Tongue (tissue), 2 donors: ENCODE data around the gene G6PC2. TPM values are rescaled to one million over a fixed set of nuclear protein-coding genes. Genes with fewer than 3 reads are reported as not detected.

Experiments
- DNase-seq: peaks from one replicate; pipeline ENCODE4 v3.0.0-alpha.2; 2015
- total RNA-seq: library from RNA; depleted of rRNA; stranded (reverse); fragments of >200 nt; gene quantifications from one replicate; pipeline ENCODE4 v1.2.3, GENCODE V29; 2014

The G6PC2 gene
- total RNA-seq, 1 donor from 2014 or later, result not detected

GRCh38 chr2:168948621-168949212, 47.6 kb downstream of the G6PC2 start:
- peak; percentile 5 for DNase-seq

- no peak for DNase-seq
Measured at GRCh38 chr2:168949324-168949723, 48.2 kb downstream of the G6PC2 start.

GRCh38 chr2:168951871-168952270, 50.8 kb downstream of the G6PC2 start:
- DNase-seq, result no peak

GRCh38 chr2:168952424-168952823, 51.3 kb downstream of the G6PC2 start:
- no peak for DNase-seq

GRCh38 chr2:168954256-168954655, 53.2 kb downstream of the G6PC2 start:
- DNase-seq, result no peak

GRCh38 chr2:168955321-168955720, 54.2 kb downstream of the G6PC2 start:
- DNase-seq, result no peak

GRCh38 chr2:168956392-168956791, 55.3 kb downstream of the G6PC2 start:
- DNase-seq, result no peak

Other genes starting within 250 kb of the G6PC2 start
- 6.9 TPM for gene NOSTRIN, start 98.7 kb upstream of the G6PC2 start, total RNA-seq
- 3.4 TPM for gene SPC25, start 10.9 kb upstream of the G6PC2 start, total RNA-seq
- gene ABCB11, start 130.0 kb downstream of the G6PC2 start, total RNA-seq, result not detected
- 1.6 TPM for gene DHRS9, start 168.3 kb downstream of the G6PC2 start, total RNA-seq